Measurements from ENCODE around the gene ZPBP2.

DNA sequence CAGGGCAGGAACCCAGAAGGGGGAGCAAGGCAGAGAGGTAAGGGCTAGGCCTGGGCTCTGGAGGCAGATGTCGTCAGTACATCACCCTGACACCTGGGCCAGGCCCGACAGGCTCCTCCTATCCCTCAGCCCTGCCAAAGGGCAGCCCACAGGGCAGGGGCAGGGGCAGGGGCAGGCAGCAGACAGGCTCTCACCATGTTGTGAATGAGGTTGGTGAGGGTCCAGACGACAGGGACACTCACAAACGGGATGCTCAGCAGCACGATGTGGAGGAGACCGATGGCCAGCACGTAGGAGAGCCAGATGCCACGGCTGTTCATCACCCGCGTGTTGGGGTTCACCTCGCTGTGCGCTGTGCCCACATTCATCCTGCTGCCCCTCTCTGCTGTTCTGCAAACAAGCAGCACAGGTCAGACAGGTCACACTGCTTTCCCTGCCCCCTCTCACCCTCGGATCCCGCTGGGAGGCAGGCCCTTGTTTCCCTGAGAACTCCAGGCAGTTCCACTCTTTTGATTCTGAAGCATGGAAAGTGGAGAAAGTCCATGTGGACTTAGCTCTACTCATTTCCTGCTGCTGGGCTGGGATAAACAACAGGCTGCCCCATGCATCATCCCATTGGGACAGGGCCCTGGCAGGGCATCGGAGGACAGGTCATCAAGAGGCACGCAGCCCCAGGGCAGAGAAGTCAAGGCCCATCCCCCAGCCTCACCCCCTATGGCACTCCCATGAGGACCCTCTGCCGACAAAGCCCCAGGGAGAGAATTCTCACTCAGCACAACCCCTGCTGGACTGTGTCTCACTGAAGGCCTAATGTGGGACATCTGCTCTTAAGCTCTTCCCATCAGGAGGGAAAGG, 56.1 kb downstream of the ZPBP2 start:
- no peak for TF ChIP-seq ZNF302 (tag by site-specific recombination; IDR thresholded peaks at IDR 0.05; ENCODE audit: low read depth)
- TF ChIP-seq SP2 (tag by site-specific recombination; IDR thresholded peaks at IDR 0.05), result no peak
- no peak for TF ChIP-seq BCL11A (tag by site-specific recombination; IDR thresholded peaks at IDR 0.05; ENCODE audit: low read depth)
- TF ChIP-seq ZBTB20 (tag by site-specific recombination; IDR thresholded peaks at IDR 0.05), result no peak
- TF ChIP-seq KLF16 (tag by site-specific recombination; IDR thresholded peaks at IDR 0.05), result no peak
- no peak for TF ChIP-seq ZBTB8A (tag by site-specific recombination; IDR thresholded peaks at IDR 0.05)
